Stomach (tissue), 9 donors: ENCODE measurements around the gene PCDHB7. TPM values are rescaled to one million over a fixed set of nuclear protein-coding genes. Genes with fewer than 3 reads are reported as not detected.
"Not testable (repeated sequence)": the region's sequence is repeated elsewhere in the genome, so short reads cannot be mapped to it uniquely, and the experiment has no call there.

ENCODE experiments used
- DNase-seq, 2 donors: peaks; one replicate each; pipeline versions ENCODE4 v3.0.0 to v3.0.0-alpha.2; 2013 to 2019
- H3K27ac ChIP-seq, 5 donors: fragments of 200-600 bp in 4 of 5; sonication (generic) in 4 of 5; one replicate each; pipeline ENCODE4 v1.5.1; 2013 to 2019; ENCODE audit warnings: mild to moderate bottlenecking in 1 of 5, moderate library complexity in 1 of 5
- H3K27me3 ChIP-seq, 3 donors: fragments of 200-600 bp; sonication (generic); one replicate each; pipeline ENCODE4 v1.5.1; 2017 to 2019; ENCODE audit warnings: mixed run types in 1 of 3
- H3K36me3 ChIP-seq, 4 donors: fragments of 200-600 bp; sonication (generic); 1 replicate in 3 of 4; 2 replicates in 1 of 4; pipeline ENCODE4 v1.5.1; 2016 to 2019
- H3K4me1 ChIP-seq, 4 donors: fragments of 200-600 bp; sonication (generic); one replicate each; pipeline ENCODE4 v1.5.1; 2016 to 2019
- H3K4me3 ChIP-seq, 4 donors: fragments of 200-600 bp; sonication (generic) in 3 of 4; one replicate each; pipeline ENCODE4 v1.5.1; 2016 to 2019; ENCODE audit warnings: mild to moderate bottlenecking in 1 of 4
- H3K9me3 ChIP-seq, 4 donors: fragments of 200-600 bp; sonication (generic); one replicate each; pipeline ENCODE4 v1.5.1; 2016 to 2019
- EP300 ChIP-seq: sonication (generic); formaldehyde crosslinking; IDR thresholded peaks from one replicate; pipeline ENCODE4 v1.6.1; 2017; ENCODE audit warnings: antibody characterized with exemption
- POLR2A ChIP-seq, 4 donors: fragments of 450-650 bp; IDR thresholded peaks; one replicate each; pipeline ENCODE4 v1.6.1; 2016; ENCODE audit warnings: antibody characterized with exemption in 4 of 4, control low read depth in 2 of 4, mild to moderate bottlenecking in 1 of 4, moderate library complexity in 1 of 4
- WGBS, 5 donors: extraction: QIAGEN DNeasy Blood & Tissue Kit in 3 of 5; methylation state at CpG; one replicate each; pipeline versions ENCODE4 v1.1.5 to v1.1.7; 2013 to 2018; 5-methylcytosine and 5-hydroxymethylcytosine counted together
- intact Hi-C: fragments of 100-400 bp; cut with DNase I; formaldehyde crosslinking; loops from one replicate; pipeline ENCODE4 v1.15.1; 2023; ENCODE audit warnings: low total_unique reads
- polyA plus RNA-seq, 3 donors: library from polyadenylated mRNA; stranded (reverse); fragments of 200-250 nt; gene quantifications; one replicate each; pipeline ENCODE4 v1.2.3, GENCODE V29; 2013
- total RNA-seq, 5 donors: library from RNA; depleted of rRNA; stranded (reverse); fragments of >200 nt; gene quantifications; one replicate each; pipeline versions ENCODE4 v1.1.0 to v1.2.3, GENCODE V29; 2014 to 2016
- TF ChIP-seq, protein P1 (sequence below), 7 experiments: fragments of 450-650 bp in 4 of 7; fragments of 200-600 bp in 3 of 7; sonication (generic) in 3 of 7; IDR thresholded peaks; one replicate each; pipeline ENCODE4 v1.5.1; 2016 to 2019; ENCODE audit warnings: antibody characterized with exemption in 7 of 7, control low read depth in 2 of 7, mild to moderate bottlenecking in 1 of 7
- donor health status: healthy with polysubstance abuse.
- donor health status: Bipolar disorder and iron deficiency.
- donor health status: healthy.

Gene PCDHB7
- total and polyA plus RNA-seq, 8 donors: 0.10 to 1.8 (median 0.72) TPM; not detected in 5

DNA sequence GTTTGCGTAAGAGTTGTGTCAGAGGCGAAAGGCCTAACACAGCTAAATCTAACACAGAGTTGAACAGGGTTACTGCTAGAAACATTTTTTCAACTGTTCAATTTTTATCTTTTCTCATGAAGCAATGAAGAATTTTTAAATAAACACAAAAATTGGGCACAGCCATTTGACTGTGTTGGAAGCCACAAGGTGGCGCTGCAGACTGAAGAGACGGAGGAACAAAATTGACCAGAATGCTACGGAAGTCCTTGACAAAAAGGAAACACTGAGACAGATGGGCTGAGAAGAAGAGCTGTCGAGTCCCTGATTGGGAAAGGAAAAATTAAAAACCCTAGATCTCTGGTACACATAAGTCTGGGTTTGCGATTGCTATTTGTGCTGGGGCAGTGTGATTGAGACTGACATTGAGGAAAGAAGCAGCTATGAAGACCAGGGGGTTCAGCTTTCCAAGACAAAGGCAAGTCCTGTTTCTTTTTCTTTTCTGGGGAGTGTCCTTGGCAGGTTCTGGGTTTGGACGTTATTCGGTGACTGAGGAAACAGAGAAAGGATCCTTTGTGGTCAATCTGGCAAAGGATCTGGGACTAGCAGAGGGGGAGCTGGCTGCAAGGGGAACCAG, 14.6 kb downstream of the PCDHB7 start, which contains the start of gene PCDHB9:
TSS of gene PCDHB9 (plus strand) at position 265 of the 616 bp plus-strand sequence. CDS start at position 423, 158 bp downstream.
- TF ChIP-seq, protein P1, sequence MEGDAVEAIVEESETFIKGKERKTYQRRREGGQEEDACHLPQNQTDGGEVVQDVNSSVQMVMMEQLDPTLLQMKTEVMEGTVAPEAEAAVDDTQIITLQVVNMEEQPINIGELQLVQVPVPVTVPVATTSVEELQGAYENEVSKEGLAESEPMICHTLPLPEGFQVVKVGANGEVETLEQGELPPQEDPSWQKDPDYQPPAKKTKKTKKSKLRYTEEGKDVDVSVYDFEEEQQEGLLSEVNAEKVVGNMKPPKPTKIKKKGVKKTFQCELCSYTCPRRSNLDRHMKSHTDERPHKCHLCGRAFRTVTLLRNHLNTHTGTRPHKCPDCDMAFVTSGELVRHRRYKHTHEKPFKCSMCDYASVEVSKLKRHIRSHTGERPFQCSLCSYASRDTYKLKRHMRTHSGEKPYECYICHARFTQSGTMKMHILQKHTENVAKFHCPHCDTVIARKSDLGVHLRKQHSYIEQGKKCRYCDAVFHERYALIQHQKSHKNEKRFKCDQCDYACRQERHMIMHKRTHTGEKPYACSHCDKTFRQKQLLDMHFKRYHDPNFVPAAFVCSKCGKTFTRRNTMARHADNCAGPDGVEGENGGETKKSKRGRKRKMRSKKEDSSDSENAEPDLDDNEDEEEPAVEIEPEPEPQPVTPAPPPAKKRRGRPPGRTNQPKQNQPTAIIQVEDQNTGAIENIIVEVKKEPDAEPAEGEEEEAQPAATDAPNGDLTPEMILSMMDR (IDR thresholded peaks at IDR 0.05): peak in 1 of 7 experiments; percentile 10
- TF ChIP-seq POLR2A (IDR thresholded peaks at IDR 0.05): no peak
- peaks cover 0 to 65% (median 3%) of the 10 kb centered on the region in 3 donors for H3K27me3 ChIP-seq
- H3K9me3 ChIP-seq: peaks cover 16 to 94% (median 83%) of the 10 kb centered on the region in 4 donors
- H3K27ac ChIP-seq: no peak within 1 kb of the TSS
- DNase-seq: peak in 1 of 2 donors; percentile 13
- intact Hi-C loops: no loop called here
- H3K4me1 ChIP-seq: no peaks in the 10 kb centered on the region
- H3K4me3 ChIP-seq: no peak within 1 kb of the TSS
- 14 to 23% (median 16%) methylated on average over 8 to 9 of the region's 9 CpGs for WGBS, 5 donors
- no peaks in the 10 kb centered on the region for H3K36me3 ChIP-seq

DNA sequence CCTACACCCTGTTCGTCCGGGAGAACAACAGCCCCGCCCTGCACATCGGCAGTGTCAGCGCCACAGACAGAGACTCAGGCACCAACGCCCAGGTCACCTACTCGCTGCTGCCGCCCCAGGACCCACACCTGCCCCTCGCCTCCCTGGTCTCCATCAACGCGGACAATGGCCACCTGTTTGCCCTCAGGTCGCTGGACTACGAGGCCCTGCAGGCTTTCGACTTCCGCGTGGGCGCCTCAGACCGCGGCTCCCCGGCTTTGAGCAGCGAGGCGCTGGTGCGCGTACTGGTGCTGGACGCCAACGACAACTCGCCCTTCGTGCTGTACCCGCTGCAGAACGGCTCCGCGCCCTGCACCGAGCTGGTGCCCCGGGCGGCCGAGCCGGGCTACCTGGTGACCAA, 16.2 kb downstream of the PCDHB7 start:
- intact Hi-C loops, H3K36me3 ChIP-seq, DNase-seq, H3K4me3 ChIP-seq, H3K4me1 ChIP-seq, H3K27ac ChIP-seq: not testable (repeated sequence)
- peaks cover 0 to 51% (median 3%) of the 10 kb centered on the region in 3 donors for H3K27me3 ChIP-seq
- 22 to 42% (median 37%) methylated on average over 2 to 27 of the region's 37 CpGs for WGBS, 5 donors
- peaks cover 16 to 91% (median 81%) of the 10 kb centered on the region in 4 donors for H3K9me3 ChIP-seq

DNA sequence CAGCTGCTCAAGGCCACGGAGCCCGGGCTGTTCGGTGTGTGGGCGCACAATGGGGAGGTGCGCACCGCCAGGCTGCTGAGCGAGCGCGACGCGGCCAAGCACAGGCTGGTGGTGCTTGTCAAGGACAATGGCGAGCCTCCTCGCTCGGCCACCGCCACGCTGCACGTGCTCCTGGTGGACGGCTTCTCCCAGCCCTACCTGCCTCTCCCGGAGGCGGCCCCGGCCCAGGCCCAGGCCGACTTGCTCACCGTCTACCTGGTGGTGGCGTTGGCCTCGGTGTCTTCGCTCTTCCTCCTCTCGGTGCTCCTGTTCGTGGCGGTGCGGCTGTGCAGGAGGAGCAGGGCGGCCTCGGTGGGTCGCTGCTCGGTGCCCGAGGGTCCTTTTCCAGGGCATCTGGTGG, 16.7 kb downstream of the PCDHB7 start:
- intact Hi-C loops, H3K4me3 ChIP-seq, H3K36me3 ChIP-seq, H3K4me1 ChIP-seq, H3K27ac ChIP-seq, DNase-seq: not testable (repeated sequence)
- 25 to 58% (median 35%) methylated on average over 7 to 29 of the region's 35 CpGs for WGBS, 5 donors
- Histone ChIP-seq H3K9me3 (peaks cover 16 to 88% (median 79%) of the 10 kb centered on the region in 4 donors), H3K27me3 (peaks cover 0 to 50% (median 3%) of the 10 kb centered on the region in 3 donors)

DNA sequence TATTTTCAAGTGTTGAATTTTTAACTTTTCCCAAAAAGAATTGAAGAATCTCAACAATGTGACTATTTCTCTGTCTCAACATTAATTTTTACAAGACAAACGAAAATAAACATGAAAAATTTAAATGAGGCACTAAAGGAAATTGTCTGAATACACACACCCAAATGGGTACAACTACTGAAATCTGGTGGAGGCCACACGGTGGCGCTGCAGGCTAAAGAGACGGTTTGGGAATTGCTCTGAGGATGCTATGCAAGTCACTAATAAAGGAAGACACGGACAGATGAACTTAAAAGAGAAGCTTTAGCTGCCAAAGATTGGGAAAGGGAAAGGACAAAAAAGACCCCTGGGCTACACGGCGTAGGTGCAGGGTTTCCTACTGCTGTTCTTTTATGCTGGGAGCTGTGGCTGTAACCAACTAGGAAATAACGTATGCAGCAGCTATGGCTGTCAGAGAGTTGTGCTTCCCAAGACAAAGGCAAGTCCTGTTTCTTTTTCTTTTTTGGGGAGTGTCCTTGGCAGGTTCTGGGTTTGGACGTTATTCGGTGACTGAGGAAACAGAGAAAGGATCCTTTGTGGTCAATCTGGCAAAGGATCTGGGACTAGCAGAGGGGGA, 19.8 kb downstream of the PCDHB7 start, which contains the start of gene PCDHB10:
TSS of gene PCDHB10 (plus strand) at position 244 of the 616 bp plus-strand sequence. CDS start at position 444, 200 bp downstream.
- peak in 1 of 2 donors; percentile 37 for DNase-seq

DNA sequence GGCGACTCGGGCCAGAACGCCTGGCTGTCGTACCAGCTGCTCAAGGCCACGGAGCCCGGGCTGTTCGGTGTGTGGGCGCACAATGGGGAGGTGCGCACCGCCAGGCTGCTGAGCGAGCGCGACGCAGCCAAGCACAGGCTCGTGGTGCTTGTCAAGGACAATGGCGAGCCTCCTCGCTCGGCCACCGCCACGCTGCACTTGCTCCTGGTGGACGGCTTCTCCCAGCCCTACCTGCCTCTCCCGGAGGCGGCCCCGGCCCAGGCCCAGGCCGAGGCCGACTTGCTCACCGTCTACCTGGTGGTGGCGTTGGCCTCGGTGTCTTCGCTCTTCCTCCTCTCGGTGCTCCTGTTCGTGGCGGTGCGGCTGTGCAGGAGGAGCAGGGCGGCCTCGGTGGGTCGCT, 21.9 kb downstream of the PCDHB7 start:
- intact Hi-C loops, H3K27ac ChIP-seq, H3K4me3 ChIP-seq, H3K36me3 ChIP-seq, DNase-seq, H3K4me1 ChIP-seq: not testable (repeated sequence)
- WGBS, 5 donors: 24 to 59% (median 38%) methylated on average over 8 to 16 of the region's 37 CpGs
- peaks cover 13 to 89% (median 79%) of the 10 kb centered on the region in 4 donors for H3K9me3 ChIP-seq
- peaks cover 0 to 34% (median 3%) of the 10 kb centered on the region in 3 donors for H3K27me3 ChIP-seq

More for the DNA sequence above, 19.8 kb downstream of the PCDHB7 start, which contains the start of gene PCDHB10:
- Histone ChIP-seq H3K27ac (no peak within 1 kb of the TSS), H3K4me3 (no peak within 1 kb of the TSS), H3K9me3 (peaks cover 11 to 87% (median 78%) of the 10 kb centered on the region in 4 donors), H3K36me3 (no peaks in the 10 kb centered on the region), H3K4me1 (no peaks in the 10 kb centered on the region), H3K27me3 (peaks cover 0 to 42% (median 3%) of the 10 kb centered on the region in 3 donors)
- intact Hi-C loops: no loop called here
- WGBS, 5 donors: 7 to 12% (median 10%) methylated on average over 10 of the region's 10 CpGs
- no peak for TF ChIP-seq POLR2A (IDR thresholded peaks at IDR 0.05)
- TF ChIP-seq, protein P1 (IDR thresholded peaks at IDR 0.05): peak in 1 of 7 experiments; percentile 11

DNA sequence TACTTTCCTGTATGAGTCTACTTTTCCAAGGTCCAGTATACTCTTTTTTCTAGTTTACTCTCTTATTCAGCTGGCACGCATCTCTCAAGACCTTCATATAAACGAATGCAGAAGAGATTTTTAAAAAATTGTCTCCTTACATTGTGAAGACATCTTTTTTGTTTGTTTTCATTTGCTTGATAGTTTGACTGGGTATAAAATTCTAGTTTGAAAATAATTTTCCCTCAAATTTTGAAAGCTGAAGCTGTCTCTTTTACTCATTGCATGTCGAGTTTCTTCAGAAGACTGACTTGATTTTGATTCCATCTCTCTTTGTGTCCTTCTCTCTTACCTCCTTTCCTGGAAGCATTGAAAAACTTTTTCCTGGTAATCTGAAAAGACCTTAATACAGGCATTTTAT, 23.9 kb downstream of the PCDHB7 start:
- DNase-seq: no peak
- Histone ChIP-seq H3K4me1 (no peaks in the 10 kb centered on the region), H3K27ac (no peak overlapping the region), H3K9me3 (peaks cover 12 to 88% (median 79%) of the 10 kb centered on the region in 4 donors), H3K36me3 (no peaks in the 10 kb centered on the region), H3K4me3 (no peak overlapping the region), H3K27me3 (peaks cover 0 to 40% (median 0%) of the 10 kb centered on the region in 3 donors)
- 19 to 56% (median 34%) methylated on average over 3 of the region's 3 CpGs for WGBS, 5 donors
- intact Hi-C loops: no loop called here
- no peak for TF ChIP-seq POLR2A (IDR thresholded peaks at IDR 0.05)
- TF ChIP-seq, protein P1 (IDR thresholded peaks at IDR 0.05): no peak
- no peak for TF ChIP-seq EP300
